HG03025 (cell line): ENCODE measurements around the gene MSH6.

Source experiments
- ATAC-seq: cut with Tn5 transposase; IDR thresholded peaks from one replicate; pipeline ENCODE4 v1.9.1; 2021; ENCODE audit warnings: mild to moderate bottlenecking, moderate library complexity; ENCODE audit not compliant: unreplicated experiment, low FRiP score

Gene MSH6

DNA sequence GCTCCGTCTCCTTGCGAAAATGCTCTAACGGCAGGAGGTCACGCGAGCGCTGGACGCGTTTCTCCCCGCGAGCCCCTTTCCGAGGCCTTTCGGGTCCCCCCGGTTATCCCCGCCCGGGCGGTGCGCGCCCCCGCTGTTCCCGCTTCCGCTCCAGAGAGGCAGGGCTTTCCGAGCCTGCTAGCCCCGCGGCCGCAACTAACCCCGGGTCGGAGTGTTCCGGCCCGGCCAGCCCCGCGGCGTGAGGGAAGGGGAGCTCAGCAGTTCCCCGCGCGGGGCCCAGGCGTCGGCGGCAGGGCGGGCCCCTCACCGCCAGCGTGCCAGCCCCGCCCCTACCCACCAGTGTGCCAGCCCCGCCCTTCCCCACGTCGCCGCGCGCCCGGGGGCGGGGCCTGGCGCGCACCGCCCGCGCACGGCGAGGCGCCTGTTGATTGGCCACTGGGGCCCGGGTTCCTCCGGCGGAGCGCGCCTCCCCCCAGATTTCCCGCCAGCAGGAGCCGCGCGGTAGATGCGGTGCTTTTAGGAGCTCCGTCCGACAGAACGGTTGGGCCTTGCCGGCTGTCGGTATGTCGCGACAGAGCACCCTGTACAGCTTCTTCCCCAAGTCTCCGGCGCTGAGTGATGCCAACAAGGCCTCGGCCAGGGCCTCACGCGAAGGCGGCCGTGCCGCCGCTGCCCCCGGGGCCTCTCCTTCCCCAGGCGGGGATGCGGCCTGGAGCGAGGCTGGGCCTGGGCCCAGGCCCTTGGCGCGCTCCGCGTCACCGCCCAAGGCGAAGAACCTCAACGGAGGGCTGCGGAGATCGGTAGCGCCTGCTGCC is at the start of gene MSH6:
Gene MSH6, plus strand, starts transcription at position 475 of the 815 bp plus-strand sequence. Its CDS starts 89 bp downstream, at position 564.
- ATAC-seq: peak; percentile 82

- ATAC-seq: no peak
These were observed 47.6 kb upstream of the MSH6 start for GRCh38 chr2:47735136-47735869.

- ATAC-seq: no peak
These were observed 47.0 kb upstream of the MSH6 start for GRCh38 chr2:47735912-47736311.

DNA sequence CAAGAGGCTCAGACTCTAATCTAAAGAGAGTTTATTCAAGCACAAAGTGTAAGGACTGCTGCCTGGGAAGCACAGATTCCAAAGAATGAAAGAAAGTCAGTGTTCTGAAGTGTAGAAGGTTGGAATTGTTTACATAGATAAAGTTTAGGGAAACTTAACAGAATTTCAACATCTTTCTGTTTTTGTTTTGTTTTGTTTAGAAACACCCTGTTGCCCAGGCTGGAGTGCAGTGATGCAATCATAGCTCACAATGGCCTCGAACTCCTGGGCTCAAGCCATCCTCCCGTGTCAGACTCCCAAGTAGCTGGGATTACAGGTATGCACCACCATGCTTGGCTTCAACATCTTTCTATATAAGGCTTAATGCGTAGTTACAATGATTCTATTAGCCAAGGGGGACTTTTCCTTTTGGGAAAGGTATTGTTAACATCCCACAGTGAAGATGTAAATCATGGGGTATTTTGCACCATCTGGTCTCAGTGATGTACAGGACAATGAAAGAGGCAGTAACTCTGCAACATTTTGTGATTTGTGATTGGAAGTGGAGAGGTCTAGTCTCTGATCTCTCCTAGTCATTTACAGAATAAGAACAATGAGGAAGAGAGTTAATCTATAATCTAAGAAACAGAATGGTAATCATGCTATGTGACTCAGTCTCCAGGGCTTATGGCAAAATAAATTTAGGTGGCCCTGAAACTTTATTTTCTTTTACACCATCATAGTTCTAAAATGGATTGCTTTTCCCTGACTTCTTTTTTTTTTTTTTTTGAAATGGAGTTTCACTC is 45.6 kb upstream of the MSH6 start:
- no peak for ATAC-seq

DNA sequence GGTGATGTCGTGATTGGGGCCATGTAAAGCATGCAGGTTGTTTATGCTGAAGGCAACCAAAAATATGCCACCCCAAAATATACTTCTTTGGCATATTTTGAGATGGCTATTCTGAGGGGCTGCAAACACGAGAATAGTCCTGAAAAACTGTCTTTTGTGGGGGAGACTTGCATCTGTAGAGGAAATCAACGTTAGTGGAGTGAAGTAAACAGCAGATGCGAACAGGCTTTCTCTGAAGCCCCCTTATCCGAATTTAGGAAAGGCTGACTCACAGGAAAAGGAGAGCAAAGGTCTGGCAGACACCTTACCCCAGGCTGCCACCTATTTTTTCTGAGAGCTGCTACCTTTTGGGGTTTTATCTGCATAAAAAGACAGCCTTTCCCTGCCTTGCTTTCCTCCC is 44.6 kb upstream of the MSH6 start:
- ATAC-seq: no peak

DNA sequence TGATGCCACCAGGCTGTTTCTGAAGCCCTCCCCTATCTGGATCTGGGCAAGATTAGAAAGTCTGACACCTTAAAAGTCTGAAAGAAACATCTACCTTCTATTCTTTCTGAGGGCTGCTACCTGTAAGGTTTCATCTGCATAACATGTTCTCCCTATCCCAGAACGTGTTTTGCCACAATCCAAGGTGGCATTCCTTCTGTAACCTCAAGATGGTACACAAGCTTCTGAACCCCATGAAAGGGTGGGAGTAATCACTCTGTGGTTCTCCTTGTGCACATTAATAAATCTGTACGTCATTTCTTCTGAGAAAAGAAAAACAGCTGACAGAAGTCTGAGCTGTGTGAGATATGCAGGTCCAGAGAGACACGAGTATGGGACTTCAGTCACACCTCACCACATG is 41.8 kb upstream of the MSH6 start:
- no peak for ATAC-seq

- ATAC-seq: no peak
These were observed 41.3 kb upstream of the MSH6 start for GRCh38 chr2:47741637-47742036.

GRCh38 chr2:47744074-47744473 is 38.9 kb upstream of the MSH6 start:
- no peak for ATAC-seq

DNA sequence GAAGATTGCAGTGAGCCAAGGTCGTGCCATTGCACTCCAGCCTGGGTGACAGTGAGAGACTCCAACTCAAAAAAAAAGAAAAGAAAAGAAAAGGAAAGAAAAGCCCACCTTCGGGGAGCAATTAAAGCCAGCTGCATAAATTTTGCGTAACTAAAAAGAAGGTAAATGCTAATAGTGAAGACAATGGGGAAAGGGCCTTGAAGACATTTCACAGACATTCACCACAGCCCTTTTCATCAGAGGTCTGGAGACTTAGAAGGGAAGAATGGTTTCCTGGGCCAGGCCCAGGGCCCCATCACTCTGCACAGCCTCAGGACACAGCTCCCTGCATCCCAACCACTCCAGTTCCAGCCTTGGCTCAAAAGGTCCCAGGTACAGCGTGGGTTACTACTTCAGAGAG is 35.1 kb upstream of the MSH6 start:
- ATAC-seq: no peak

DNA sequence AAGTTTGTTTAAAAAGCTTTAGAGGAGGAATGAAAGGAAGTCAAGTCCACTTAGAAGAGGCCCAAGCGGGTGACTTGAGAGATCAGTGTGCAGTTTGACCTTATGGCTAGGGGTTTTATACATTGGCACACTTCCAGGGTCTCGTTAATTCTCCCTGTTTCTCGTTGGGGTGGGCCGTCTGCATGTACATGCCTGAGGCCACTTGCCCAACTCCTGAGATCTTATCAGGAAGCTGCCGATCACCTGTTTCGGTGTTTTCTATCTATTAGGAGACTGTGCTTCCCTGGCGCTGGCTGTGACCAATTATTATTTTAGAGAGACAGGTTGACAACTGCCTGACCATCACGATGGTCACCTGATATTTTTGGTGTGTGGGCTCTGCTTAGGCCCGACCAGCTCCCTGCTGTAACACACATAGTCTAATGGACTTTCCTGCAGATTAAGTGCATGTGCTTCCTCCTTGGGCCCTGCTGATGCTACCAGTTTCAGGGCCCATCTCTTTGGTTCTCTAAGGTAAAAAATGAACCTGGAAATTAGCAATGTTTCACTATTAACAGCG is 31.0 kb upstream of the MSH6 start:
- ATAC-seq: peak; percentile 33

- ATAC-seq: no peak
These were observed 15.5 kb upstream of the MSH6 start for GRCh38 chr2:47767497-47767844.

DNA sequence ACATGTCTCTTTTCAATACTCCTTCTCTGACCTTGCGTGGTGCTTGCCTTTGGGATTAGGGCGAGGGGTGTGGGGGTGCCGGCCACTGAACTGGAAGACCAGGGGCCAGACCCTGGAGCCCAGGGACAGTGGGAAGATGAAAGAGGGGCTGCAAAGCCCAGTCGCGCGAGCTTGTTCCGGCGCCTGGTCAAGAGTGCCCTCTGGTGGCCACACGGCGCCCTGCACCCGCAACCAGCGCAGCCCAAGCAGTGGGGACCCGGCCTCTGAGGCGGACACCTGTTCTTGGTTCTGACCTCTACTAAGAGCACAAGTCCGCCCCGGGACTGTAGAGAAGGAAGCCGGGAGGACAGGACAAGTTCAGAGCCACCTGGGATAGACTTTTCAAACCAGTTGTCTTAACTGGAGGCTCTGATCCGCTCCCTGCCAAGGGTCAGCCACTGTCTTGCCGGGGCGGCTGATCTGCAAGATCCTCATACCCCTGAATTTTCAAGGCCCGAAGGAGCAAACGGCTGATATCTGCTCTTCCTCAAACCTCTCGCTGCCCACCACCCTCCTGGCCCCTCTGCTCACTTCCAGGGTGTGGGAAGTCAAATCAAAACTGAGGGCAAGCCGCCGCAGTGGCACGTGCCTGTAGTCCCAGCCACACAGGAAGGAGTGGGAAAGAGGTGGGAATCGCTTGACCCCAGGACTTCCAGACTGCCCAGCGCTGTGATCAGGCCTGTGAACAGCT is 14.9 kb upstream of the MSH6 start:
- no peak for ATAC-seq

DNA sequence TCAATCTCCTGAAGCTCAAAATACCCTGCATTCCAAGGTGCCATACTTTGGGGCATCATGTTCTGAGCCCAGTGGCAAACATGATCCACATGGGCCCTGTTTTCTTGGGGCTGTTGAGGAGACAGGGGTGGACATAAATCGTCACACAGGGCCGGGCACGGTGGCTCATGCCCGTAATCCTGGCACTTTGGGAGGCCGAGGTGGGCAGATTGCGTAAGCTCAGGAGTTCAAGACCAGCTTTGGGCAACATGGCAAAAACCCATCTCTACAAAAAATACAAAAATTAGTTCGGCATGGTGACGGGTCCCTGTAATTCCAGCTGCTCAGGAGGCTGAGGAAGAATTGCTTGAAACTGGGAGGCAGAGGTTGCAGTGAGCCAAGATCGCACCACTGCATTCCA is 13.6 kb upstream of the MSH6 start:
- no peak for ATAC-seq

- ATAC-seq: no peak
These were observed 11.7 kb upstream of the MSH6 start for GRCh38 chr2:47771211-47771610.

DNA sequence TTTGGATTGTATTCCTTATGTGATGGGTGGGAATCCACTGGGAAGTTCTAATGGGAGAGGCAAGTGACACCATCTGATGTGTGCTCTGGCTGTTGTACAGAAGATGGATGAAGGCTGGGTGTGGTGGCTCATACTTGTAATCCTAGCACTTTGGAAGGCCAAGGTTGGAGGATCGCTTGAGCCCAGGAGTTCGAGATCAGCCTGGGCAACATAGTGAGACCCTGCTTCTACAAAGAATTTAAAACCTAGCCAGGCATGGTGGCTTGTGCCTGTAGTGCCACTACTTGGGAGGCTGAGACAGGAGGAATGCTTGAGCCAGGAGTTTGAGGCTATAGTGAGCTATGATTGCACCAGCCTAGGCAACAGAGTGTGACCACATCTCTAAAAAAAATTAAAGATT is 10.6 kb upstream of the MSH6 start:
- ATAC-seq: no peak

DNA sequence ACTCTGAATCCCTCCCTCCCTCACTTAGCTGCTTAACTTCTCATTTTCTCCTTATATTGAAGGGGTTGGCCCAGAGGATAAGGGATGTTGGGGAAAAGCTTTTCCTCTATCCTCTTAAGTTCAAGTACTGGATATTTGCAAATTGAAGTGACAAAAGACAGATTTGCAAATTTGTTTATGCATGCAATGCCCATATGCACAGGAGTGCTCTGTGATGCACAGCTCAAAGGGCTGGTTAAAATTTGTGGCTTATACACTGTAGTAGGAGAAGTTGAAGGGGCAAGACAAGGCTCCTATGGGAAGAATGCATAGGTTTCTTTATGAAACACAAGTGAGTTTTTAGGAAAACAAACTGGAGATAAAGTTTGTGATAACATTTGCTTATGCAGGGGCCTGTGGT is 8.4 kb upstream of the MSH6 start:
- ATAC-seq: no peak

GRCh38 chr2:47777277-47777937 is 5.5 kb upstream of the MSH6 start:
- ATAC-seq: no peak

GRCh38 chr2:47778698-47779425 is 4.1 kb upstream of the MSH6 start:
- ATAC-seq: no peak

GRCh38 chr2:47779426-47779790 is 3.5 kb upstream of the MSH6 start:
- no peak for ATAC-seq
